Trophoblast cell (in vitro differentiated cells and primary cell): Measurements from ENCODE around the gene MRPS14.

Experiments
- DNase-seq, 2 donors: peaks; one replicate each; pipeline ENCODE4 v3.0.0-alpha.2; 2016
- H2AFZ ChIP-seq: 2 replicates; pipeline ENCODE4 v1.6.1; 2013; ENCODE audit warnings: low read length, moderate library complexity, mild to moderate bottlenecking; ENCODE audit not compliant: insufficient read depth, poor library complexity
- H2AK5ac ChIP-seq: 2 replicates; pipeline ENCODE4 v1.6.1; 2013; ENCODE audit warnings: mild to moderate bottlenecking, low read length
- H2BK120ac ChIP-seq: 2 replicates; pipeline ENCODE4 v1.6.1; 2013; ENCODE audit warnings: low read length, mild to moderate bottlenecking, moderate library complexity; ENCODE audit not compliant: insufficient read depth, poor library complexity
- H2BK12ac ChIP-seq: 2 replicates; pipeline ENCODE4 v1.6.1; 2013; ENCODE audit warnings: mild to moderate bottlenecking, low read length, moderate library complexity
- H2BK5ac ChIP-seq: 2 replicates; pipeline ENCODE4 v1.6.1; 2013; ENCODE audit warnings: low read length, low read depth, moderate library complexity, mild to moderate bottlenecking; ENCODE audit not compliant: poor library complexity
- H3K14ac ChIP-seq: 2 replicates; pipeline ENCODE4 v1.6.1; 2013; ENCODE audit warnings: mild to moderate bottlenecking, low read length
- H3K18ac ChIP-seq: 2 replicates; pipeline ENCODE4 v1.6.1; 2013; ENCODE audit warnings: mild to moderate bottlenecking, low read length
- H3K23ac ChIP-seq: 2 replicates; pipeline ENCODE4 v1.6.1; 2013; ENCODE audit warnings: low read length
- H3K27ac ChIP-seq: 2 replicates; pipeline ENCODE4 v1.5.1; 2013; ENCODE audit warnings: low read depth, mild to moderate bottlenecking, inconsistent platforms, low read length, moderate library complexity
- H3K27me3 ChIP-seq: 2 replicates; pipeline ENCODE4 v1.6.1; 2013; ENCODE audit warnings: inconsistent platforms, mild to moderate bottlenecking, low read length, moderate library complexity; ENCODE audit not compliant: insufficient read depth
- H3K36me3 ChIP-seq, 2 experiments: 1 replicate in 1 of 2; 2 replicates in 1 of 2; pipeline ENCODE4 v1.6.1; 2013; ENCODE audit warnings: low read length in 2 of 2, mild to moderate bottlenecking in 2 of 2, moderate library complexity in 1 of 2; ENCODE audit not compliant: insufficient read depth in 2 of 2, control insufficient read depth in 1 of 2
- H3K4ac ChIP-seq: 2 replicates; pipeline ENCODE4 v1.6.1; 2013; ENCODE audit warnings: low read depth, mild to moderate bottlenecking, low read length, moderate library complexity
- H3K4me1 ChIP-seq, 2 experiments: 1 replicate in 1 of 2; 2 replicates in 1 of 2; pipeline ENCODE4 v1.6.1; 2013; ENCODE audit warnings: low read length in 2 of 2, mild to moderate bottlenecking in 2 of 2, moderate library complexity in 1 of 2; ENCODE audit not compliant: insufficient read depth in 2 of 2, control insufficient read depth in 1 of 2
- H3K4me2 ChIP-seq: 2 replicates; pipeline ENCODE4 v1.6.1; 2013; ENCODE audit warnings: inconsistent platforms, mild to moderate bottlenecking, low read length, moderate library complexity
- H3K4me3 ChIP-seq: 2 replicates; pipeline ENCODE4 v1.5.1; 2013; ENCODE audit warnings: mild to moderate bottlenecking, low read depth, low read length, inconsistent platforms
- H3K79me1 ChIP-seq: one replicate; pipeline ENCODE4 v1.6.1; 2013; ENCODE audit warnings: low read length
- H3K79me2 ChIP-seq: 2 replicates; pipeline ENCODE4 v1.6.1; 2013; ENCODE audit warnings: low read length, mild to moderate bottlenecking; ENCODE audit not compliant: control insufficient read depth, insufficient read depth, poor library complexity
- H3K9ac ChIP-seq: 2 replicates; pipeline ENCODE4 v1.6.1; 2013; ENCODE audit warnings: mild to moderate bottlenecking, low read length
- H3K9me3 ChIP-seq: 2 replicates; pipeline ENCODE4 v1.6.1; 2013; ENCODE audit warnings: low read depth, mild to moderate bottlenecking, control low read depth, inconsistent platforms, low read length; ENCODE audit not compliant: insufficient read depth
- H4K12ac ChIP-seq: 2 replicates; pipeline ENCODE4 v1.6.1; 2013; ENCODE audit warnings: low read depth, mild to moderate bottlenecking, low read length, moderate library complexity
- H4K8ac ChIP-seq: 2 replicates; pipeline ENCODE4 v1.6.1; 2013; ENCODE audit warnings: low read depth, mild to moderate bottlenecking, low read length, moderate library complexity
- H4K91ac ChIP-seq: one replicate; pipeline ENCODE4 v1.6.1; 2013; ENCODE audit warnings: low read depth, mild to moderate bottlenecking, low read length, moderate library complexity
- WGBS: extraction: QIAGEN DNeasy Blood & Tissue Kit; methylation state at CpG from one replicate; pipeline ENCODE4 v1.1.7; 2013; ENCODE audit warnings: missing lambda C conversion rate; ENCODE audit not compliant: insufficient read length, insufficient coverage; ENCODE audit errors: extremely low coverage; 5-methylcytosine and 5-hydroxymethylcytosine counted together

The MRPS14 gene

GRCh38 chr1:174976436-174977108 is 46.7 kb downstream of the MRPS14 start:
- H3K36me3 ChIP-seq = no peaks in the 10 kb centered on the region
- no peaks in the 10 kb centered on the region for H3K79me2 ChIP-seq
- no peak overlapping the region for H3K27ac ChIP-seq
- no peaks in the 10 kb centered on the region for H3K27me3 ChIP-seq
- H3K23ac ChIP-seq = no peak overlapping the region
- no peaks in the 10 kb centered on the region for H3K9me3 ChIP-seq
- H4K8ac ChIP-seq = no peak overlapping the region
- no peaks in the 10 kb centered on the region for H3K79me1 ChIP-seq
- H3K4me2 ChIP-seq = no peak overlapping the region
- no peak overlapping the region for H3K14ac ChIP-seq
- H2BK12ac ChIP-seq = no peak overlapping the region
- H2BK120ac ChIP-seq = no peak overlapping the region
- no peak overlapping the region for H4K12ac ChIP-seq
- no peak overlapping the region for H2AK5ac ChIP-seq
- no peak overlapping the region for H2BK5ac ChIP-seq
- H4K91ac ChIP-seq = no peak overlapping the region
- no CpG with 5 or more reads among the region's 4 CpGs for WGBS
- no peak overlapping the region for H2AFZ ChIP-seq
- no peaks in the 10 kb centered on the region for H3K4me1 ChIP-seq
- no peak overlapping the region for H3K9ac ChIP-seq
- H3K18ac ChIP-seq = no peak overlapping the region
- no peak overlapping the region for H3K4ac ChIP-seq
- H3K4me3 ChIP-seq = no peak overlapping the region
- peak; percentile 52 to 63 for DNase-seq

- no peaks in the 10 kb centered on the region for H3K79me2 ChIP-seq
- H3K9me3 ChIP-seq = no peaks in the 10 kb centered on the region
- WGBS = no CpG with 5 or more reads among the region's 1 CpG
Observed at GRCh38 chr1:174975764-174976163, 47.5 kb downstream of the MRPS14 start.

GRCh38 chr1:174974711-174975119 is 48.5 kb downstream of the MRPS14 start:
- no peak overlapping the region for H4K8ac ChIP-seq
- peak; percentile 52 to 72 for DNase-seq
- no peak overlapping the region for H3K18ac ChIP-seq
- no peak overlapping the region for H2BK12ac ChIP-seq
- H4K12ac ChIP-seq = no peak overlapping the region
- H3K14ac ChIP-seq = no peak overlapping the region
- no peaks in the 10 kb centered on the region for H3K27me3 ChIP-seq
- H2BK120ac ChIP-seq = no peak overlapping the region
- no peaks in the 10 kb centered on the region for H3K79me1 ChIP-seq
- no peak overlapping the region for H3K27ac ChIP-seq
- no peaks in the 10 kb centered on the region for H3K36me3 ChIP-seq
- no peak overlapping the region for H2AK5ac ChIP-seq
- H3K79me2 ChIP-seq = no peaks in the 10 kb centered on the region
- no peak overlapping the region for H3K4me2 ChIP-seq
- H4K91ac ChIP-seq = no peak overlapping the region
- no peak overlapping the region for H2BK5ac ChIP-seq
- H3K4me1 ChIP-seq = peaks cover 2% of the 10 kb centered on the region in 2 experiments
- no peaks in the 10 kb centered on the region for H3K9me3 ChIP-seq
- no peak overlapping the region for H2AFZ ChIP-seq
- WGBS = no CpG with 5 or more reads among the region's 2 CpGs
- no peak overlapping the region for H3K23ac ChIP-seq
- H3K9ac ChIP-seq = no peak overlapping the region
- H3K4ac ChIP-seq = no peak overlapping the region
- H3K4me3 ChIP-seq = no peak overlapping the region

More at GRCh38 chr1:174975764-174976163, 47.5 kb downstream of the MRPS14 start:
- H3K14ac ChIP-seq = no peak overlapping the region
- H4K8ac ChIP-seq = no peak overlapping the region
- H2BK120ac ChIP-seq = no peak overlapping the region
- no peak overlapping the region for H2AFZ ChIP-seq
- H4K12ac ChIP-seq = no peak overlapping the region
- no peak overlapping the region for H2BK12ac ChIP-seq
- H3K18ac ChIP-seq = no peak overlapping the region
- H3K27me3 ChIP-seq = no peaks in the 10 kb centered on the region
- no peak overlapping the region for H3K27ac ChIP-seq
- no peaks in the 10 kb centered on the region for H3K79me1 ChIP-seq
- H3K4ac ChIP-seq = no peak overlapping the region
- no peak overlapping the region for H3K4me2 ChIP-seq
- no peak overlapping the region for H2BK5ac ChIP-seq
- H3K36me3 ChIP-seq = no peaks in the 10 kb centered on the region
- no peak overlapping the region for H3K9ac ChIP-seq
- DNase-seq = no peak
- no peak overlapping the region for H3K23ac ChIP-seq
- H3K4me1 ChIP-seq = no peaks in the 10 kb centered on the region
- no peak overlapping the region for H2AK5ac ChIP-seq
- H3K4me3 ChIP-seq = no peak overlapping the region
- H4K91ac ChIP-seq = no peak overlapping the region

GRCh38 chr1:174971902-174972301 is 51.3 kb downstream of the MRPS14 start:
- peaks cover 8 to 11% of the 10 kb centered on the region in 2 experiments for H3K4me1 ChIP-seq

More at GRCh38 chr1:174971902-174972301, 51.3 kb downstream of the MRPS14 start:
- H3K9ac ChIP-seq = no peak overlapping the region
- no peak overlapping the region for H4K91ac ChIP-seq
- H3K18ac ChIP-seq = no peak overlapping the region
- H2AK5ac ChIP-seq = no peak overlapping the region
- no CpG with 5 or more reads among the region's 2 CpGs for WGBS
- H2AFZ ChIP-seq = no peak overlapping the region
- no peaks in the 10 kb centered on the region for H3K27me3 ChIP-seq
- no peaks in the 10 kb centered on the region for H3K79me2 ChIP-seq
- no peak overlapping the region for H2BK120ac ChIP-seq
- no peak overlapping the region for H3K4ac ChIP-seq
- H4K8ac ChIP-seq = no peak overlapping the region
- DNase-seq = no peak
- no peak overlapping the region for H3K4me2 ChIP-seq
- no peak overlapping the region for H3K4me3 ChIP-seq
- H4K12ac ChIP-seq = no peak overlapping the region
- no peaks in the 10 kb centered on the region for H3K36me3 ChIP-seq
- no peak overlapping the region for H3K27ac ChIP-seq
- H3K9me3 ChIP-seq = no peaks in the 10 kb centered on the region
- no peak overlapping the region for H2BK12ac ChIP-seq
- peaks cover 7% of the 10 kb centered on the region for H3K79me1 ChIP-seq
- no peak overlapping the region for H2BK5ac ChIP-seq
- H3K23ac ChIP-seq = no peak overlapping the region
- H3K14ac ChIP-seq = no peak overlapping the region
